ENCODE results near the gene TRMT61A. TPM values are rescaled to one million over a fixed set of nuclear protein-coding genes. Genes with fewer than 3 reads are reported as not detected.

Gene TRMT61A
- polyA plus RNA-seq, 1 donor from 2014 or later = 12.6 TPM

GRCh38 chr14:103563226-103563620, 34.2 kb downstream of the TRMT61A start:
- Mint-ChIP-seq H3K27ac (peak overlapping the region; percentile 70 to 94 (median 92)), H3K36me3 (no peaks in the 10 kb centered on the region), H3K27me3 (no peaks in the 10 kb centered on the region), H3K4me3 (peak overlapping the region; percentile 88 to 98 (median 91)), H3K4me1 (peaks cover 30 to 44% (median 42%) of the 10 kb centered on the region in 3 donors), H3K9me3 (no peaks in the 10 kb centered on the region)

- no peaks in the 10 kb centered on the region for H3K36me3 Mint-ChIP-seq
- peak overlapping the region in 1 of 3 donors; percentile 92 for H3K27ac Mint-ChIP-seq
- no peaks in the 10 kb centered on the region for H3K9me3 Mint-ChIP-seq
- no peaks in the 10 kb centered on the region for H3K27me3 Mint-ChIP-seq
- peak overlapping the region; percentile 90 to 98 (median 92) for H3K4me3 Mint-ChIP-seq
- peaks cover 30 to 42% (median 40%) of the 10 kb centered on the region in 3 donors for H3K4me1 Mint-ChIP-seq
These were observed 35.0 kb downstream of the TRMT61A start for GRCh38 chr14:103563844-103564505.

GRCh38 chr14:103568952-103569351, 40.0 kb downstream of the TRMT61A start:
- Mint-ChIP-seq H3K27me3 (no peaks in the 10 kb centered on the region), H3K36me3 (peaks cover 3% of the 10 kb centered on the region), H3K9me3 (no peaks in the 10 kb centered on the region), H3K27ac (no peak overlapping the region), H3K4me1 (peaks cover 9 to 15% (median 13%) of the 10 kb centered on the region in 3 donors), H3K4me3 (no peak overlapping the region)

GRCh38 chr14:103569408-103569807, 40.4 kb downstream of the TRMT61A start:
- Mint-ChIP-seq H3K27me3 (no peaks in the 10 kb centered on the region), H3K36me3 (peaks cover 3% of the 10 kb centered on the region), H3K4me1 (peaks cover 9 to 15% (median 10%) of the 10 kb centered on the region in 3 donors), H3K4me3 (no peak overlapping the region), H3K27ac (no peak overlapping the region), H3K9me3 (no peaks in the 10 kb centered on the region)

- H3K4me3 Mint-ChIP-seq = no peak overlapping the region
- no peaks in the 10 kb centered on the region for H3K27me3 Mint-ChIP-seq
- H3K9me3 Mint-ChIP-seq = no peaks in the 10 kb centered on the region
- H3K4me1 Mint-ChIP-seq = peaks cover 2 to 4% (median 3%) of the 10 kb centered on the region in 3 donors
- peak overlapping the region in 1 of 3 donors; percentile 92 for H3K27ac Mint-ChIP-seq
- peaks cover 4% of the 10 kb centered on the region for H3K36me3 Mint-ChIP-seq
These were observed 45.1 kb downstream of the TRMT61A start for GRCh38 chr14:103574104-103574503.

GRCh38 chr14:103574707-103575285, 45.8 kb downstream of the TRMT61A start:
- no peaks in the 10 kb centered on the region for H3K27me3 Mint-ChIP-seq
- peak overlapping the region in 1 of 3 donors; percentile 92 for H3K27ac Mint-ChIP-seq
- H3K9me3 Mint-ChIP-seq = no peaks in the 10 kb centered on the region
- H3K4me1 Mint-ChIP-seq = peaks cover 0 to 4% (median 3%) of the 10 kb centered on the region in 3 donors
- H3K4me3 Mint-ChIP-seq = no peak overlapping the region
- H3K36me3 Mint-ChIP-seq = peaks cover 4% of the 10 kb centered on the region

- Mint-ChIP-seq H3K27me3 (no peaks in the 10 kb centered on the region), H3K27ac (peak overlapping the region in 1 of 3 donors; percentile 53), H3K4me3 (no peak overlapping the region), H3K4me1 (peaks cover 0 to 4% (median 3%) of the 10 kb centered on the region in 3 donors), H3K9me3 (no peaks in the 10 kb centered on the region), H3K36me3 (peaks cover 4% of the 10 kb centered on the region)
These were observed 47.5 kb downstream of the TRMT61A start for GRCh38 chr14:103576371-103577024.

GRCh38 chr14:103578401-103579075, 49.5 kb downstream of the TRMT61A start:
- no peaks in the 10 kb centered on the region for H3K9me3 Mint-ChIP-seq
- H3K27ac Mint-ChIP-seq = no peak overlapping the region
- H3K4me3 Mint-ChIP-seq = no peak overlapping the region
- H3K36me3 Mint-ChIP-seq = peaks cover 1% of the 10 kb centered on the region
- no peaks in the 10 kb centered on the region for H3K27me3 Mint-ChIP-seq
- no peaks in the 10 kb centered on the region for H3K4me1 Mint-ChIP-seq

GRCh38 chr14:103581206-103581605, 52.2 kb downstream of the TRMT61A start:
- Mint-ChIP-seq H3K4me3 (no peak overlapping the region), H3K27me3 (no peaks in the 10 kb centered on the region), H3K4me1 (no peaks in the 10 kb centered on the region), H3K27ac (peak overlapping the region in 1 of 3 donors; percentile 90), H3K36me3 (peaks cover 3% of the 10 kb centered on the region), H3K9me3 (no peaks in the 10 kb centered on the region)

GRCh38 chr14:103581954-103582703, 53.1 kb downstream of the TRMT61A start:
- Mint-ChIP-seq H3K27ac (peak overlapping the region in 1 of 3 donors; percentile 76), H3K27me3 (no peaks in the 10 kb centered on the region), H3K36me3 (peaks cover 3% of the 10 kb centered on the region), H3K4me1 (no peaks in the 10 kb centered on the region), H3K4me3 (no peak overlapping the region), H3K9me3 (no peaks in the 10 kb centered on the region)

GRCh38 chr14:103584326-103584915, 55.4 kb downstream of the TRMT61A start:
- Mint-ChIP-seq H3K27ac (no peak overlapping the region), H3K9me3 (no peaks in the 10 kb centered on the region), H3K4me3 (no peak overlapping the region), H3K27me3 (no peaks in the 10 kb centered on the region), H3K36me3 (peaks cover 1% of the 10 kb centered on the region), H3K4me1 (no peaks in the 10 kb centered on the region)
